ENCODE data around the gene NCAM1.

Gene NCAM1

GRCh38 chr11:113272927-113273615, 311.9 kb downstream of the NCAM1 start:
- DNase-seq (ENCODE audit: low read depth in 1 of 2, low spot score in 1 of 2) = no peak

DNA sequence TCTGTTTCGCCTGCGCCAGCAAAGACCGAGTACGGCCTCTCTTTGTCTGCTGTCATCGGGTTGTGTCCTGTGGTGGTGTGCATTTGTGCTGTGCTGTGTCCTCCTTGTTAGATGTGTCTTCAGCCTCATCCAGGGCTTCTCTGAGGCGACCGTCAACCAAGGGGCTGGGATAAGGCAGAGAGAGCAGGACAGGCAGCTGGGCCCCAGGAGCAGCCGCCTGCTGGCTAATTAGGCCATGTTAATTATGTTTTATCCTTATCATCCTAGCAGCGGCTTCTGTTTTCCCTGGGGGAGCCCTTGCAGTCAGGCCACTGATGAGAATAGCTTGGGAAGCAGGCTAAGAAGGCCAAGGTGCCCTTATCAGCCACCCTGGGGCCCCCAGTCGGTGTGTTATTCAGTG, 312.5 kb downstream of the NCAM1 start:
- no peak for DNase-seq (ENCODE audit: low read depth in 1 of 2, low spot score in 1 of 2)

DNA sequence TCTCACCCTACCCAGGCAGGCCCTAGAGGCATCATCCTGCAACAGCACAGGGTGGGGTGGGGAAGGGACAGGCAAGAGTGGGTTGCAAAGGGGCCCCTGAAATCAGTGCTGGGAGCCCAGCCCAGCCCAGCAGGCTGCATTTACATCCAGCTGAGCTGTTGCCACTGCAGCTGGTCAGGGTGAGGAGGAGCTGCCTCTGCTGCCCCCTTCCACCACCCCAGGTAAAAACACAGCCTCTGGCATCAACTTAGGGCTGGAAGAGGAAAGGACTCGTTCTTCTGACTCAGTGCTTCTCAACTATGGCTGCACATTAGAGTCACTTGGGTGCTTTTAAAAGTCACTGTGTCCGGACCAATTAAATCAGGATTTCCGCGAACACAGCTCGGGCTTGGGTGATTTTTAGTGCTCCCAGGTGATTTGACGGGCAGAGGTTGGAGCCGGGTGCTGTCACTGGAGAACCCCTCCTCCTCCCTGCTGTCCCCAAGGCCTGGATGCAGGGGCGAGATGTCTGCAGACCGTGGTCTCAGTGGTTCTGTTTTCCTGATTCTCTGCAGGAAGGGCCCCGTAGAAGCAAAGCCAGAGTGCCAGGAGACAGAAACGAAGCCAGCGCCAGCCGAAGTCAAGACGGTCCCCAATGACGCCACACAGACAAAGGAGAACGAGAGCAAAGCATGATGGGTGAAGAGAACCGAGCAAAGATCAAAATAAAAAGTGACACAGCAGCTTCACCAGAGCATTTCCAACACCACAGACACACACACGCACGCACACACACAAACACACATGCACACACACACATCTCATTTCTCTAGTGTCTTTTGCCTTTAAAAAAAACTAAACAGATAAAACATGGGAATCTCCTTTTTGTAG, 313.7 kb downstream of the NCAM1 start:
- no peak for DNase-seq (ENCODE audit: low read depth in 1 of 2, low spot score in 1 of 2)

GRCh38 chr11:113275602-113276001, 314.4 kb downstream of the NCAM1 start:
- no peak for DNase-seq (ENCODE audit: low read depth in 1 of 2, low spot score in 1 of 2)

- no peak for DNase-seq (ENCODE audit: low read depth in 1 of 2, low spot score in 1 of 2)
Measured at GRCh38 chr11:113276466-113276865, 315.2 kb downstream of the NCAM1 start.

DNA sequence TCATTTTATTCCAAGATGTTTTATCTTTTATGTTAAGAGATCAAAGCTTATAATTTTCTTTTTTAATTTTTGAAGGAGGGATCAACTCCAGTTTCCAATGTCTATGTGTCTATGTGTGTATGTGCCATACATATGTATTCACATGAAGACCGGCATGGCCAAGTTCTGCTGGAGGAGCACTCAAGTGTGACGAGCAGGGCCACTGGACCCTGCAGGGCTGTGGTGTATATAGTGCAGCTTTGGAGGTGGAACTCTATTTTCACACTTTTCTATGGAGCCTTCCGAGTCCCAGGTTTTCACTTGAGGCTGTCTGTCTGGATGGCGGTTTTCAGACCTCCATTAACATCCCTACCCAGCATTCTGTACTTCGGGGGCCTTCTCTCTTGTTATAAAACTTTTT, 316.7 kb downstream of the NCAM1 start:
- no peak for DNase-seq (ENCODE audit: low read depth in 1 of 2, low spot score in 1 of 2)

GRCh38 chr11:113278481-113278880, 317.3 kb downstream of the NCAM1 start:
- no peak for DNase-seq (ENCODE audit: low read depth in 1 of 2, low spot score in 1 of 2)

DNA sequence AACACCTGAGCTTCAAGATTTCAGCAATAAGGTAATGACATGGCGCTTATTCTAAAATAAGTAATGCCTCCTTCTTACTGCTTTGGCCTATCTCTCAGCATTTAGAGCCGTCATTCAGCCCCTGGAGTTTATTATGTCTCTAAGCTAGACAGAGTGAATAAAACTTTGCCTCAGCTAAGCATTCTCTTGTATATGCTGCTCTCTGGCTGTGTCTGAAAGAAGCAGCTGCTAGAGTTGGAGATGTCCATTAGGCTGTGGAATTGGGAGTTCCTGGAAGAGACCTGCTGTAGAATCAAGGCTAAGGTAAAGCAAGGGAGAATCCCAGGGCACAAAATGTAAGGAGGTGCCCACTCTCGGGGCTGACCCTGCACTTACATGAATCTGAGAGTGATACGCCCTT, 317.7 kb downstream of the NCAM1 start:
- no peak for DNase-seq (ENCODE audit: low read depth in 1 of 2, low spot score in 1 of 2)

DNA sequence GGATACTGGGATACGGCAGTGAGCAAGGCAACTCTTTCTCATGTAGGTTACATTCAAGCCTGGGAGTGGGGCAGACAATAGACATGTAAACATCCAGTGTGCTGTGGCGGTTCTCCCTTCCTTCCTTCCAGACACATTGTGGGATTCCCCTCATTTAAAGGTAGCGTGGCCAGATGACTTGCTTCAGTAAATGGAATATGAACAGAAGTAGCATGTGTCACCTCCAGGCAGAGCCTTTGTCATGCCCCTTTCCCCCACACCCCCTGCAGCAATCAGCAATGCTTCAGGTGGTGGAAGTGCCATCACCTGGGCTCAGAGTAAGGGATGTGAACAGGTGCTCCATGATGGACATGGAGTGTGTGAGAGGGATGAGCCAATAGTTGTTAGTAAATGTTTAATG, 318.4 kb downstream of the NCAM1 start:
- no peak for DNase-seq (ENCODE audit: low read depth in 1 of 2, low spot score in 1 of 2)

GRCh38 chr11:113281052-113281725, 320.0 kb downstream of the NCAM1 start:
- DNase-seq (ENCODE audit: low read depth in 1 of 2, low spot score in 1 of 2) = no peak

GRCh38 chr11:113282898-113283437, 321.7 kb downstream of the NCAM1 start:
- no peak for DNase-seq (ENCODE audit: low read depth in 1 of 2, low spot score in 1 of 2)

DNA sequence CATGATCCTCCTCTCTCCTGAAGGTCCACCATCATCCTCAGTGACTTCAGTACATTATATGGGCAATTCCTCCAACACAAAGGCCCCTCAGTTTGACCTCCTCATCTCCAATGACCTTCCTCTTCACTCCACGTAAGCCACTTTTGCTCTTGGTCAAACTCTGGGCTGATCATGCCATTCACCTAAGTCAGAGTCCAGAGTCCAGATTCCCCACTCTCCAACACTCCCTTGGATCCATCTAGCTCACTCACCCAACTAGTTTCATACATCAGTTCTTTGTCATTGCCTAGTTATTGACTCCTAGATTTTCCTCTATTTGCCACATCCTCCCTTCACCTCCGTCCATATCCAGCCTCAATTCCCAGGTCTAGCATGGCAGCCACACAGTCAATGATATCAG, 322.7 kb downstream of the NCAM1 start:
- DNase-seq (ENCODE audit: low read depth in 1 of 2, low spot score in 1 of 2) = no peak

DNA sequence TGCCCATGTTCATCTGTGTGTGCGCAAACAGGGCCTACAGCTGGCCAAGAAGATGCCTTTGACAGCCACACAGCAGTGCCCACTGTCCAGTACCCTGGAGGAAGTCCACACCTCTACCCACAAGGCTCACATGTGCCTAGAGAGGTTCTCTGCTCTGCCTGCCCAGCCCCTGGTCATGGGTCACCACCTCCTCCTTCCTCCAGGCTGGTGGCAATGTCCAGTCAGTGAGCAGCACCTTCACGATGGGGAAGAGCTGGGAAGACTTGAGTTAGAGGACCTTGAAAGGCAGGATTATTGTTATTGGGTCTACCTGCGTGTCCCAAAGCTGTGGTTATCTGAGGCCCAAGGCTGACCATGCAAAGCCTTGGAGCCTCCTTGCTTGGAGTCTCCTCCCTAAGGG, 324.8 kb downstream of the NCAM1 start:
- no peak for DNase-seq (ENCODE audit: low read depth in 1 of 2, low spot score in 1 of 2)

- no peak for DNase-seq (ENCODE audit: low read depth in 1 of 2, low spot score in 1 of 2)
Measured at GRCh38 chr11:113286509-113287497, 325.6 kb downstream of the NCAM1 start.

DNA sequence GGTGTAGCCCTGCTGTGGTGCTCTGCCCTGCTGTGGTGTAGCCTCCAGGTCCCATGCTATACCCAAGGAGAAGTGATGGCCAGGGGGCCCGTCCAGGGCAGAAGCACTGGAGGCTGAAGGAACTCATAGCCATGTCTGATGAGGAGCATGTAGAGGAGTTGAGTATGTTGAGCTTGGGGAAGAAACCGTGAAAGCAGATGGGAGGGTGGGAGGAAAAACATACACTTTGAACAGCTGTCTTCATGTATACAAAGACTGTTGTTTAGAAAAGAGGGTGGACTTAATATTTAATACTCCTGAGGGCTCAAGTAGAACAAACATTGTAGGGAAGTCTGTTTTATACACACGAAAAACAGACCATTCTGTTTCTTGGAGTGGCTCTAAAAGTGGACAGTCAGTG, 326.6 kb downstream of the NCAM1 start:
- no peak for DNase-seq (ENCODE audit: low read depth in 1 of 2, low spot score in 1 of 2)

GRCh38 chr11:113288286-113288863, 327.2 kb downstream of the NCAM1 start:
- DNase-seq (ENCODE audit: low read depth in 1 of 2, low spot score in 1 of 2) = no peak

DNA sequence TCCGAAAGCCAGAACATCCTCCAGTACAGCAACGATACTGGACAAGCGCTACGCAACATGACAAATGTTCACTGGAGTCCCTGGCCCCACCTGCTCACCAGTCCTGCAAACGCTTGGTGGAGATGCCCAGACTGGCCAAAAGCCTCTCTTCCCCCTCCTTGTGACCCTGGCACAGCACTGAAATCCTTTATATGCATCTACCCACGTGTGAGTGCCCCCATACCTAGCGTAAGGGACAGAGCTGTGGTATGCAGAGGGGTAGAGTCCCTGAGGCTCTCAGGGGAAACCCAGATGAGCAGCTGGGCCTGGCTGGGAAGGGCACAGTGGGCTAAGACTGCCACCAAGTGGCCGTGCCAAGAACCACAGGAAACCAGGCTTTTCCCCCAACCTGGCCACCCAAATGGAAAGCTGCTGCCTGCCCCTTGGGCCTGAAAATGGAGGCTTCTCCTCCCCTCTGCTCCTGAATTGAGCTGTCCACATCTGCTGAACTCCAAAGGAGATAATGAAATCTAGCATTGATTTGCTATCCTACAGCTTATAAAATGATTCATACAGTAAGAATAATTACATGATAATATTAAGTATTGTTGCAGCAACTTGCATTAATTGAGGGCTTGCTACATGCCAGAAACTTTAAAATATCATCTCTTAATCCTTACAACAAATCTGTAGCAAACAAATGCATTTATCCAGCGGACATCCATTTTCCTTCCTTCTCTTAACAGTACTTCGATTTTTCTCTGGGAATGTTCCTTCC, 328.4 kb downstream of the NCAM1 start:
- peak; percentile 32 to 58 for DNase-seq (ENCODE audit: low read depth in 1 of 2, low spot score in 1 of 2)

DNA sequence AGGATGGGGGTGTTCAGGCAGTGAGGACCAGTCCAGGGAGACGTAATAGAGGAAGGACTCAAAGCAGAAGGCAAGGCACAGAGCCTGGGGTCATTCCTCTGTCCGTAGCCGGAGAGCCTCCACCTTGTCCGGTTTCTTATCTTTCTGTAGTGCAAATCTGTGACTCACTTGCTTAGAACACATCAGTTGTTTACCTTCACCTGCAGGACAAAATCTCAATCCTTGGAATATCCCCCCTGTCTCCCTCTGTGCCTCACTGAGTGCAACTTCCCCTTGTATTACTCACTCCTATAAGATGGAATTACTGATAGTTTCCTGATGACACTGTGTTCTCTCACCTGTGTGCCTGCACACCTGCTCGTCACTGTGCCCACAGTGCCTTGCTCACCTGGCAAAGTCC, 332.7 kb downstream of the NCAM1 start:
- no peak for DNase-seq (ENCODE audit: low read depth in 1 of 2, low spot score in 1 of 2)

DNA sequence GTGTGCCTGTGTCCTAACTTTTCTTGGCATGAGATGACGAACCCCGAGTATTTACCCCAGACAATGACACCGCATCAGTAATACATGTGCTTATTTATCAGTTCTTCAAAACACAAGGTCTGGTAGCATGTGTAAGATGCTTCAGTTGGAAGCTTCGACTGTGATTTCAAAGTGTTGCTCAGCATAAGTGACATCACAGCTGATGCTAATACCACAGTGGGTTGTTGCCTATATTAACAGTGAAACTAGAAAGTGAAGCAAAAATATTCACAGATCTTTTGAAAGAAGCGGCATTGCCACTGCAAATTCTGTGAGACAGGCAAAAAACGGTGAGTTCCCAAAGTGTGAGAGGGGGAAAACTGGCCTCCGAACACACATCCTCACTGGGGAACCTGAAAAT, 334.8 kb downstream of the NCAM1 start:
- no peak for DNase-seq (ENCODE audit: low read depth in 1 of 2, low spot score in 1 of 2)
